K562 (cell line): ENCODE data around the gene GP1BB. TPM values are rescaled to one million over a fixed set of nuclear protein-coding genes. Genes with fewer than 3 reads are reported as not detected.

Source experiments
- DMBX1 ChIP-seq: fragments of 250-450 bp; sonication (Bioruptor Pico); IDR thresholded peaks from 2 replicates; pipeline ENCODE4 v1.8.0; 2022; ENCODE audit warnings: inconsistent platforms, mild to moderate bottlenecking, moderate library complexity, borderline replicate concordance
- ETS1 ChIP-seq: conservative IDR thresholded peaks from 2 replicates; pipeline ENCODE4 v1.6.1; 2011; ENCODE audit warnings: low read depth, mild to moderate bottlenecking, low read length; ENCODE audit not compliant: control insufficient read depth
- MAFF ChIP-seq: IDR thresholded peaks from 2 replicates; pipeline ENCODE4 v1.6.1; 2012; ENCODE audit warnings: low read length, improper control_type of control experiment
- MEF2D ChIP-seq: conservative IDR thresholded peaks from 2 replicates; pipeline ENCODE4 v1.6.1; 2016; ENCODE audit warnings: low read depth, missing genetic modification characterization, missing compliant biosample characterization
- NFE2 ChIP-seq: IDR thresholded peaks from 2 replicates; pipeline ENCODE4 v1.6.1; 2014; ENCODE audit warnings: antibody characterized with exemption, low read depth
- NR2F6 ChIP-seq: fragments of 450-650 bp; formaldehyde crosslinking; IDR thresholded peaks from 2 replicates; pipeline ENCODE4 v1.4.0; 2020; ENCODE audit warnings: mild to moderate bottlenecking
- POLR2AphosphoS5 ChIP-seq: IDR thresholded peaks from 2 replicates; pipeline ENCODE4 v1.6.1; 2011; ENCODE audit warnings: mild to moderate bottlenecking, low read depth, low read length, moderate library complexity; ENCODE audit not compliant: control insufficient read depth, insufficient read depth
- PPARD ChIP-seq: fragments of 250-450 bp; sonication (Bioruptor Pico); IDR thresholded peaks from 2 replicates; pipeline ENCODE4 v1.8.0; 2022; ENCODE audit warnings: inconsistent platforms, mild to moderate bottlenecking, moderate library complexity
- RBBP5 ChIP-seq: fragments of 200-600 bp; sonication (generic); IDR thresholded peaks from 2 replicates; pipeline ENCODE4 v1.6.1; 2012; ENCODE audit warnings: borderline replicate concordance, mild to moderate bottlenecking, low read length, control low read depth, inconsistent platforms; ENCODE audit not compliant: insufficient read depth, poor library complexity, severe bottlenecking
- SMAD2 ChIP-seq: fragments of 150-350 bp; IDR thresholded peaks from 2 replicates; pipeline ENCODE4 v1.6.1; 2014; ENCODE audit warnings: low read depth, mild to moderate bottlenecking, low read length
- ZBTB11 ChIP-seq, 3 experiments: fragments of 200-800 bp in 1 of 3; fragments of 250-450 bp in 1 of 3; fragments of 450-650 bp in 1 of 3; sonication (Bioruptor Pico) in 1 of 3; sonication (Bioruptor generic) in 1 of 3; formaldehyde crosslinking in 1 of 3; IDR thresholded peaks; 2 replicates each; pipeline versions ENCODE4 v1.6.1 to v1.8.0; 2016 to 2022; ENCODE audit warnings: mild to moderate bottlenecking in 2 of 3, missing genetic modification characterization in 2 of 3, missing compliant biosample characterization in 1 of 3, moderate library complexity in 1 of 3
- ZNF175 ChIP-seq: fragments of 200-800 bp; sonication (Bioruptor generic); IDR thresholded peaks from 2 replicates; pipeline ENCODE4 v1.6.1; 2016; ENCODE audit warnings: low read depth, mild to moderate bottlenecking, missing genetic modification characterization, missing compliant biosample characterization
- ZNF212 ChIP-seq: fragments of 450-650 bp; formaldehyde crosslinking; IDR thresholded peaks from 2 replicates; pipeline ENCODE4 v1.4.0; 2020; ENCODE audit warnings: mild to moderate bottlenecking
- ZNF354B ChIP-seq: fragments of 250-450 bp; sonication (Bioruptor Pico); IDR thresholded peaks from 2 replicates; pipeline ENCODE4 v1.4.0; 2020
- ZNF589 ChIP-seq: fragments of 200-800 bp; sonication (Bioruptor generic); IDR thresholded peaks from 2 replicates; pipeline ENCODE4 v1.6.1; 2016; ENCODE audit warnings: low read depth, missing genetic modification characterization, missing compliant biosample characterization
- ZNF655 ChIP-seq: fragments of 250-450 bp; sonication (Bioruptor Pico); IDR thresholded peaks from 2 replicates; pipeline ENCODE4 v1.5.0; 2021
- ZNF699 ChIP-seq: fragments of 250-450 bp; sonication (Bioruptor Pico); IDR thresholded peaks from 2 replicates; pipeline ENCODE4 v1.8.0; 2021; ENCODE audit warnings: mild to moderate bottlenecking, moderate library complexity; ENCODE audit not compliant: insufficient replicate concordance
- ZNF778 ChIP-seq: fragments of 450-650 bp; formaldehyde crosslinking; IDR thresholded peaks from 2 replicates; pipeline ENCODE4 v1.4.0; 2020; ENCODE audit warnings: mild to moderate bottlenecking, moderate library complexity
- polyA plus RNA-seq, 8 experiments: library from polyadenylated mRNA; depleted of rRNA in 4 of 8; stranded (reverse) in 5 of 8; unstranded in 3 of 8; fragments of >200 nt; fragmentation: Nextera tagmentation in 2 of 8; fragmentation: Illumina TruSeq in 1 of 8; extraction: Ambion mirVana in 2 of 8; extraction: Trizol in 1 of 8; gene quantifications; 2 replicates each; pipeline versions ENCODE4 v1.2.1 to v1.2.3, GENCODE V29; 2011 to 2014; ENCODE audit warnings: inconsistent platforms in 1 of 8, missing spikeins in 1 of 8
- total RNA-seq, 7 experiments: library from RNA; depleted of rRNA in 6 of 7; stranded (reverse); fragments of >200 nt in 6 of 7; fragmentation: Illumina TruSeq in 2 of 7; extraction: Trizol in 2 of 7; gene quantifications; 2 replicates each; pipeline versions ENCODE4 v1.2.1 to v1.2.3, GENCODE V29; 2011 to 2021; ENCODE audit warnings: low replicate concordance in 1 of 7
- TF ChIP-seq, protein P1 (sequence below): fragments of 450-650 bp; IDR thresholded peaks from 2 replicates; pipeline ENCODE4 v1.6.1; 2016

Gene GP1BB
- total and polyA plus RNA-seq, 9 of the 15 experiments (the other 6 are each of a cell fraction or from before 2014, with no cell fraction given) = 0.69 to 162 (median 2.8) TPM

GRCh38 chr22:19680911-19681862 lies 42.2 kb upstream of the GP1BB start (continued):
- 0 out of 2 replicates have a peak, but pooled peaks have one; percentile 57 for TF ChIP-seq PPARD
- no peak for TF ChIP-seq ZNF778 (CRISPR knock-in tag)
- no peak for TF ChIP-seq ZBTB11 (CRISPR knock-in tag; IDR thresholded peaks at IDR 0.05)
- TF ChIP-seq ETS1 = no peak
- peak; percentile 88 for TF ChIP-seq DMBX1 (CRISPR knock-in tag)
- no peak for TF ChIP-seq RBBP5
- TF ChIP-seq ZNF175 (CRISPR knock-in tag) = peak; percentile 98
- TF ChIP-seq ZNF699 = peak; percentile 69
- TF ChIP-seq POLR2AphosphoS5 = no peak
- peak; percentile 83; the same call in 1 of the 2 replicates for TF ChIP-seq ZNF589
- no peak for TF ChIP-seq MAFF
- TF ChIP-seq, protein P1, sequence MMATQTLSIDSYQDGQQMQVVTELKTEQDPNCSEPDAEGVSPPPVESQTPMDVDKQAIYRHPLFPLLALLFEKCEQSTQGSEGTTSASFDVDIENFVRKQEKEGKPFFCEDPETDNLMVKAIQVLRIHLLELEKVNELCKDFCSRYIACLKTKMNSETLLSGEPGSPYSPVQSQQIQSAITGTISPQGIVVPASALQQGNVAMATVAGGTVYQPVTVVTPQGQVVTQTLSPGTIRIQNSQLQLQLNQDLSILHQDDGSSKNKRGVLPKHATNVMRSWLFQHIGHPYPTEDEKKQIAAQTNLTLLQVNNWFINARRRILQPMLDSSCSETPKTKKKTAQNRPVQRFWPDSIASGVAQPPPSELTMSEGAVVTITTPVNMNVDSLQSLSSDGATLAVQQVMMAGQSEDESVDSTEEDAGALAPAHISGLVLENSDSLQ = 0 out of 2 replicates have a peak, but pooled peaks have one; percentile 13
- TF ChIP-seq ZNF655 (CRISPR knock-in tag) = no peak
- no peak for TF ChIP-seq NFE2
- peak; percentile 57 for TF ChIP-seq MEF2D (tag)
- TF ChIP-seq ZNF212 = no peak
- TF ChIP-seq ZNF354B = peak; percentile 33; the same call in 1 of the 2 replicates
- no peak for TF ChIP-seq NR2F6 (CRISPR knock-in tag)
- TF ChIP-seq SMAD2 = no peak
